ENCODE measurements around the gene LAMC3.
"Not testable (repeated sequence)": the region's sequence is repeated elsewhere in the genome, so short reads cannot be mapped to it uniquely, and the experiment has no call there.

Gene LAMC3

GRCh38 chr9:130992682-130993032 is 16.3 kb upstream of the LAMC3 start:
- no peak for DNase-seq

GRCh38 chr9:130993303-130994030 is 15.5 kb upstream of the LAMC3 start:
- DNase-seq, result no peak

GRCh38 chr9:130994135-130995085 is 14.6 kb upstream of the LAMC3 start:
- no peak for DNase-seq

- no peak for DNase-seq
These were observed 13.6 kb upstream of the LAMC3 start for GRCh38 chr9:130995086-130996011.

GRCh38 chr9:130996205-130996604 is 12.8 kb upstream of the LAMC3 start:
- DNase-seq, result no peak

- DNase-seq, result no peak
These were observed 12.1 kb upstream of the LAMC3 start for GRCh38 chr9:130996676-130997394.

- DNase-seq, result no peak
These were observed 11.6 kb upstream of the LAMC3 start for GRCh38 chr9:130997395-130997684.

GRCh38 chr9:130997925-130998596 is 10.9 kb upstream of the LAMC3 start:
- peak; percentile 7 for DNase-seq

GRCh38 chr9:130998597-130999244 is 10.3 kb upstream of the LAMC3 start:
- no peak for DNase-seq

GRCh38 chr9:130999245-130999623 is 9.7 kb upstream of the LAMC3 start:
- no peak for DNase-seq

- DNase-seq, result not testable (repeated sequence)
These were observed 8.4 kb upstream of the LAMC3 start for GRCh38 chr9:131000526-131000925.

GRCh38 chr9:131001021-131001420 is 8.0 kb upstream of the LAMC3 start:
- DNase-seq, result no peak

GRCh38 chr9:131001990-131002389 is 7.0 kb upstream of the LAMC3 start:
- no peak for DNase-seq

- DNase-seq, result no peak
These were observed 2.4 kb upstream of the LAMC3 start for GRCh38 chr9:131006601-131007000.

- no peak for DNase-seq
These were observed 888 bp upstream of the LAMC3 start for GRCh38 chr9:131008086-131008485.

- no peak for DNase-seq
These were observed 438 bp upstream of the LAMC3 start for GRCh38 chr9:131008563-131008908.

- no peak for DNase-seq
These were observed 1.7 kb downstream of the LAMC3 start for GRCh38 chr9:131010482-131011273.

- no peak for DNase-seq
These were observed 2.5 kb downstream of the LAMC3 start for GRCh38 chr9:131011274-131012022.

- DNase-seq, result no peak
These were observed 3.0 kb downstream of the LAMC3 start for GRCh38 chr9:131012023-131012334.

GRCh38 chr9:131012396-131012917 is 3.5 kb downstream of the LAMC3 start:
- DNase-seq, result no peak

Measured in KG1 (cell line).